COLO829 (cell line): ENCODE results near the gene MYBBP1A.
"Not testable (repeated sequence)": the region's sequence is repeated elsewhere in the genome, so short reads cannot be mapped to it uniquely, and the experiment has no call there.

Source experiments
- DNase-seq: peaks from one replicate; pipeline ENCODE4 v3.0.0; 2012; ENCODE audit warnings: low spot score

Gene MYBBP1A

GRCh38 chr17:4588391-4588790 is 33.2 kb upstream of the MYBBP1A start:
- no peak for DNase-seq

GRCh38 chr17:4587803-4588202 is 32.6 kb upstream of the MYBBP1A start:
- DNase-seq: no peak

- DNase-seq: no peak
Measured at GRCh38 chr17:4587195-4587594, 32.0 kb upstream of the MYBBP1A start.

- DNase-seq: no peak
Measured at GRCh38 chr17:4586043-4586442, 30.9 kb upstream of the MYBBP1A start.

GRCh38 chr17:4585638-4585994 is 30.4 kb upstream of the MYBBP1A start:
- no peak for DNase-seq

GRCh38 chr17:4584917-4585637 is 29.9 kb upstream of the MYBBP1A start:
- DNase-seq: no peak

- no peak for DNase-seq
Measured at GRCh38 chr17:4584101-4584916, 29.1 kb upstream of the MYBBP1A start, which contains the start of gene SMTNL2. TSS of gene SMTNL2 (plus strand) at chr17:4584529. CDS start at chr17:4584606, 77 bp downstream.

GRCh38 chr17:4583782-4584100 is 28.6 kb upstream of the MYBBP1A start:
- DNase-seq: no peak

- DNase-seq: no peak
Measured at GRCh38 chr17:4583206-4583605, 28.0 kb upstream of the MYBBP1A start.

- DNase-seq: no peak
Measured at GRCh38 chr17:4582691-4583090, 27.5 kb upstream of the MYBBP1A start.

GRCh38 chr17:4582101-4582501 is 26.9 kb upstream of the MYBBP1A start:
- DNase-seq: no peak

GRCh38 chr17:4580291-4580690 is 25.1 kb upstream of the MYBBP1A start:
- no peak for DNase-seq

- DNase-seq: no peak
Measured at GRCh38 chr17:4579678-4580077, 24.5 kb upstream of the MYBBP1A start.

GRCh38 chr17:4578349-4578748 is 23.2 kb upstream of the MYBBP1A start:
- not testable (repeated sequence) for DNase-seq

GRCh38 chr17:4577386-4577993 is 22.3 kb upstream of the MYBBP1A start:
- DNase-seq: no peak

GRCh38 chr17:4576729-4577322 is 21.6 kb upstream of the MYBBP1A start:
- DNase-seq: no peak

GRCh38 chr17:4576161-4576558 is 21.0 kb upstream of the MYBBP1A start:
- DNase-seq: no peak

GRCh38 chr17:4574448-4575045 is 19.4 kb upstream of the MYBBP1A start:
- DNase-seq: no peak

- DNase-seq: no peak
Measured at GRCh38 chr17:4573669-4574068, 18.5 kb upstream of the MYBBP1A start.

- DNase-seq: no peak
Measured at GRCh38 chr17:4573115-4573514, 17.9 kb upstream of the MYBBP1A start.

GRCh38 chr17:4572131-4572530 is 16.9 kb upstream of the MYBBP1A start:
- DNase-seq: no peak

GRCh38 chr17:4569591-4569990 is 14.4 kb upstream of the MYBBP1A start:
- DNase-seq: no peak
